ENCODE measurements around the gene NOP53.

DNA sequence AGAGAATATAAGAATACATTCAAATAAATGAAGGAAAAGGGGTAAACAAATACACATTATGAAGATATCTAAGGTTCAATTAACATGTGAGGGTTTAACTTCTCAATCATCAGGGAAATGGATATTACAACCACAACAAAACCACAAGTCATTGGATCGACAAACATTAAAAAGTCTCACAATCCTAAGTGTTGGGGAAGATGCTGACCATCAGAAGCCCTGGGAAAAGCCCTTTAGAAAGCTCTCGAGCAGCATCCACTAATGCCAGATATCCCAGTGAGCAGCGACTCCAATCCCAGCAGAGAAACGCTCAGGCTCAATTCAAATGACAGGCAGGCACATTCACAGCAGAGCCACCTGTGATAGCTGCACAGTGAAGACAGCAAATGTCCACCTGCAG lies 55.9 kb downstream of the NOP53 start:
- TF ChIP-seq EZH2 (optimal IDR thresholded peaks at IDR 0.05; ENCODE audit: low read depth, low read length) (no peak), EZH2phosphoT487 (IDR thresholded peaks at IDR 0.05; ENCODE audit: low read length) (no peak)
- TF ChIP-seq, protein P1, sequence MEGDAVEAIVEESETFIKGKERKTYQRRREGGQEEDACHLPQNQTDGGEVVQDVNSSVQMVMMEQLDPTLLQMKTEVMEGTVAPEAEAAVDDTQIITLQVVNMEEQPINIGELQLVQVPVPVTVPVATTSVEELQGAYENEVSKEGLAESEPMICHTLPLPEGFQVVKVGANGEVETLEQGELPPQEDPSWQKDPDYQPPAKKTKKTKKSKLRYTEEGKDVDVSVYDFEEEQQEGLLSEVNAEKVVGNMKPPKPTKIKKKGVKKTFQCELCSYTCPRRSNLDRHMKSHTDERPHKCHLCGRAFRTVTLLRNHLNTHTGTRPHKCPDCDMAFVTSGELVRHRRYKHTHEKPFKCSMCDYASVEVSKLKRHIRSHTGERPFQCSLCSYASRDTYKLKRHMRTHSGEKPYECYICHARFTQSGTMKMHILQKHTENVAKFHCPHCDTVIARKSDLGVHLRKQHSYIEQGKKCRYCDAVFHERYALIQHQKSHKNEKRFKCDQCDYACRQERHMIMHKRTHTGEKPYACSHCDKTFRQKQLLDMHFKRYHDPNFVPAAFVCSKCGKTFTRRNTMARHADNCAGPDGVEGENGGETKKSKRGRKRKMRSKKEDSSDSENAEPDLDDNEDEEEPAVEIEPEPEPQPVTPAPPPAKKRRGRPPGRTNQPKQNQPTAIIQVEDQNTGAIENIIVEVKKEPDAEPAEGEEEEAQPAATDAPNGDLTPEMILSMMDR (IDR thresholded peaks at IDR 0.05; ENCODE audit: low read length), result no peak
